HT1080 (cell line): ENCODE results near the gene RNF222. TPM values are rescaled to one million over a fixed set of nuclear protein-coding genes. Genes with fewer than 3 reads are reported as not detected.
"Not testable (repeated sequence)": the region's sequence is repeated elsewhere in the genome, so short reads cannot be mapped to it uniquely, and the experiment has no call there.

ENCODE experiments used
- DNase-seq: peaks from one replicate; pipeline ENCODE4 v3.0.0-alpha.2; 2015; ENCODE audit warnings: low read depth
- total RNA-seq: library from RNA; depleted of rRNA; stranded (reverse); fragments of >200 nt; shearing (Covaris generic); gene quantifications from 2 replicates; pipeline ENCODE4 v1.2.3, GENCODE V29; 2014

Gene RNF222
- total RNA-seq, 1 experiment from 2014 or later: not detected

GRCh38 chr17:8412089-8412488 lies 14.5 kb upstream of the RNF222 start:
- DNase-seq: no peak

DNA sequence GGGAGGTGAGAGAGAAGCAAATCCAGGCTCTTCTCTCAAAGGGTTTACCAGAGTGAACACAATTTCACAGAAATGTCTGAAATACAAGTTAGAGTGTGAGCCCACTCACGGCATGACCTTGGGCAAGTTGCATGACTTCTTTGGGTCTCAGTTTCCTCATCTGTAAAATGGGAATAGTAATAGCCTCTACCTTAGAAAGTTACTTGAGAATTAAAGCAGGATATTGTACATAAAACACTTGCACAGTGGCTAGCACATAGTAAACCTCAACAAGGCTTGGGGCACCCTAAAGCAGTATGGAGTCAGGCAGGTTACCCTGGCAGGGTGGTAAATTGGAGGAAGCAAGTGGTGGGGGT lies 13.2 kb upstream of the RNF222 start:
- DNase-seq: no peak

GRCh38 chr17:8409966-8410882 lies 12.6 kb upstream of the RNF222 start:
- peak; percentile 81 for DNase-seq

GRCh38 chr17:8408371-8408770 lies 10.7 kb upstream of the RNF222 start:
- peak; percentile 34 for DNase-seq

DNA sequence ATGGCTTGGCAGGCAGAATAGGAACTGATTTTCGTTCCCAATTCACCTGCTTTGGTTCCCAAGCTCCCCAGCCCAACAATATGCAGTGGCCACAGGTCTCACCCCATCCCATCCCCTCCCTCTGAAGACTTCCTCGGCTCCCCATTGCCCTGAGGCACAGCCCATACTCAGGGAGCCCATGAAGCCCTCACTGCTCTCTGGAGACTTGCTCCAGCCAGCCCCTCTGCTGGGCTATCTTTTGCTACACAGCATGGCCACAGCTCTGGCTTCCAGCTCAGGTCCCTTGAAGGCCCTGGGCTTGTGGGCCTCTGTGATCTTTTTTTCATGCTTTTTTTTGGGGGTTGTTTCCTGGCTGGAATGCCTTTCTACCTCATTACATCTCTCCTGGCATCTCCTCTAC lies 8.5 kb upstream of the RNF222 start:
- DNase-seq: no peak

DNA sequence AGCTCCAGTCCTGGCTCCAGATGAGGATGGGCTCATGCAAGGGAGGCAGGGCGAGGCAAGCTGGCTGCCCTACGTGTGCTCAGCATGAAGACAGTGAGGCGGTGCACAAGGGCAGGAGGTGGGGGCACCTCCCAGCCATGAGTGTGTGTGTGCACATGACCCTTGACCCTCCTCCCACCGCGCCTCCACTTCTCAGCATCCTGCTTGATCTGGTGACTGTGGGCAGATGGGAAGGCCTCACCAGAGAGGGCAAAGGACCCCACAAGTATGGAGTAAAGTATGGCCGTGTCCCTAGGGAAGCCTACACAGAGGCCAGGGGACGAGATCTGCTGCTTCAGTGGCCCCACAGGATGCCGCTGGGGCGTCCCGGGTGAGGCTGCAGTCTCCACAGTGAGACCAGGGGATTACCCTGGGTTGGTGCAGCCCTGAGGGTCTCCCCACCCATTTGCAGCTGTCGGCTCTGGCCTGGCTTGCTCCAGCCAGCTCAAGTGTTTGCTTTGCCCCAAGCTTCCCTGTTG lies 7.9 kb upstream of the RNF222 start:
- DNase-seq: no peak

DNA sequence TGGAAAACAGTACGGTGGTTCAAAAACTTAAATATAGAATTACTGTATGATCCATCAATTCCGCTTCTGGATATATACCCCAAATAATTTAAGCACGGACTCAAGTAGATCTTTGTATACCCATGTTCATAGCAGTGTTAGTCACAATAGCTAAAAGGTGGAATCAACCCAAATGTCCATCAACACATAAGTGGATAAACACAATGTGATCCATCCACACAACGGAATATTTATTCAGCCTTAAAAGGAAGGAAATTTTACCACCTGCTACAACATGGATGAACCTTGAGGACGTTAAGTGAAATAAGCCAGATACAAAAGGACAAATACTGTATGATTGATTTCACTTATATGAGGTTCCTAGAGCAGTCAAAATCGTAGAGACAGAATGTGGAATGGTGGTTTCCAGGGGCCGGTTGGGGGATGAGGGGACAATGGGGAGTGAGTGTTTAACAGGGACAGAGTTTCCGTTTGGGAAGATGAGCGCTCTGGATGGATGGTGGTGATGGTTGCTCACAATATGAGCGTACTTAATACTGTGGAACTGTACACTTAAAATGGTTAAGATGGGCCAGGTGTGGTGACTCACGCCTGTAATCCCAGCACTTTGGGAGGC lies 5.4 kb upstream of the RNF222 start:
- DNase-seq: no peak

DNA sequence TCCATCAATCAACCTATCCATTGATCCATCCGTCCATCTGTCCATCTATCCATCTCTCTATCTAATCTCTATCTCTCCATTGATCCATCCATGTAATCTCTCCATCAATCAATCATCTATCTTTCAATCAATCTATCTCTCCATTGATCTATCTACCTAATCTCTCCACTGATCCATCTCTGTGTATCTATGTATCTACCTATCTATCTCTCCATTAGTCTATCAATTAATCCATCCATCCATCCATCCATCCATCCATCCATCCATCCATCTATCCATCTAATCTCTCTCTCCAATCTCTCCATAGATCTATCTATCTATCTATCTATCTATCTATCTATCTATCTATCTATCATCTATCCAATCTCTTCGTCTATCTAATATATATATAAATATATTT lies 3.5 kb upstream of the RNF222 start:
- DNase-seq: no peak

- DNase-seq: no peak
Measured at GRCh38 chr17:8398980-8399379, 1.4 kb upstream of the RNF222 start.

- not testable (repeated sequence) for DNase-seq
Measured at GRCh38 chr17:8394497-8394896, 3.1 kb downstream of the RNF222 start.

GRCh38 chr17:8393470-8394231 lies 4.0 kb downstream of the RNF222 start:
- peak; percentile 27 for DNase-seq

DNA sequence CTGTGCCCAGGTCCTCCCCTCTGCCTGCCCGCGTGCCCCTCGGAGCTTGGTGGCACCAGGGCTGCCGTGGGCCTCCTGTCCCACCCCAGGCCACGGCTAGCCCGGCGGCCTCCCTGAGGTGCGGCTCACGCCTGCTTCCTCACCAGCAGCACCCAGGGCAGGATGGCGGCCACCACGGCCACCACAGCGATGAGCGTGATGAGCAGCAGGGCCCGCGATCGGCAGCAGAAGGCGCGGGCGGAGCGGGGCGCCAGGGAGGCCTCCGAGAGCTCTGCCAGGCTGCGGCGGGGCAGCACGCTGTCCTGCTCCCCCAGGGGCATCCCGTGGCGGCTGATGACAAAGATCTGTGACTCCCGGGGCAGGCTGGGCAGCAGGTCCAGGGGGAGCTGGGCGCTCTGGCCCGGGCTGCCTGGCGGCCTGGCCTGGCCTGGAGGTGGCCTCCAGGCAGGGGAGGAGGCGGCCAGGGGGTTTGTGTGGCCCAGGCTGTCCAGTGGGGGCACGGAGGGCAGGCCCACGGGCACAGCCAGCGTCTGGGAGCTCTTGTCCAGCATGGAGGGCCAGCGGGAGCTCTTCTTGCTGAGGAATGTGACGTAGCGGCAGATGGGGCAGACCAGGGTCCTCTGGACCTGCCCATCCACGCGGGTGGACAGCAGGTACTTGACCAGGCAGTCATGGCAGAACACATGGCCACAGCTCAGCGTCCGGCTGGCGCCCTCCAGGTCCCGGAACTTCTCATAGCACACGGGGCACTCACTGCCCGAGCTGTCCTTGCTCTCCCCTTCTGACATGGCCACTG lies 4.8 kb downstream of the RNF222 start:
- no peak for DNase-seq

- DNase-seq: no peak
Measured at GRCh38 chr17:8392274-8392673, 5.4 kb downstream of the RNF222 start.

DNA sequence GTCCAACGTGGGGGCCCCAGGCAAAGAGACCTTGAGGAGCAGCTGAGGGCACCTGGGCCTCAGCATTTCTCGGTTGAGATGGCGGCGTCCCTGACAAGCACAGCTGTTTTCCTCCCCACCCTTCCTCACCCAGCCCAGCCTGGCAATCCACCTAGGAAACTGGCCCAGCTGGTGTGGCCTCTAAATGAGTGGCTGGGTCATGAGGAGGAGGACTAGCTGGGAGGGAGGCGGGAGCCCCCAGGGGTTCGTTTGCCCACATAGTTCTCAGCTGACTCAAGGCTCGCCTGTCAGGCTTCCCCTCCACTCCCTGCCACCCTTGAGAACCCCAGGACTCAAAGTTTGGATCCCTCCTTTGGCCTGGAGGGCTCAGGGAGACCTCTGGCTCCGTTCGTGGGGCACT lies 5.9 kb downstream of the RNF222 start:
- DNase-seq: peak; percentile 30

DNA sequence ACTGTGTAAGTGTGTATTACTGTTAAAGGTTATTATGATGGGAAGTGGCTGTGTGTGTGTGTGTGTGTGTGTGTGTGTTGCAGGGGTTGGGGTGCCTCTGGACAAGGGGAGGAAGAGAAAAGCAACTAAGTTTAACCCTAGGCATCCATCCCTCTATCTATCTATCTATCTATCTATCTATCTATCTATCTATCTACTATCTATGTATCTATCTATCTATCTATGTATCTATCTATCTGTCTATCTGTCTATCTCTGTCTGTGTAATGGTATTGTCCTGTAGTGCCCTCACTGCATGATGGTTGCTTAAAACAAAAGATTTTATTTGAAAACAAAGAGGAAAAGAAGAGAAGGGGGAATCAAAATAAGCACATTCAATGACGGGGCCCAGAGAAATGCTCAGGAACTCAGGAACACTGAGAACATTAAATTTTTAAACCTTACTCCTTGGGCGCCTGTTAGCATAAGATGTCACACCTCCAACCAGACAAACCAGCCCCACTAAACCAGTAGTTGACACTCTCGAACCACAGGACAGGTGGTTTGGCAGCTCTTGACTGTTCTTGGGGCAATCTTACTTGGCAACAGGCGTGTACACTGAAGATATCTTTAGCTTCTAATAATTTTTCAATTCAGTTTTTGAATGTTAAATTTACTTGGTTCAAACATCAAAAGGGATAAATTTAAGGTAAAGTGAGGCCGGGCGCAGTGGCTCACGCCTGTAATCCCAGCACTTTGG lies 9.5 kb downstream of the RNF222 start:
- DNase-seq: no peak

DNA sequence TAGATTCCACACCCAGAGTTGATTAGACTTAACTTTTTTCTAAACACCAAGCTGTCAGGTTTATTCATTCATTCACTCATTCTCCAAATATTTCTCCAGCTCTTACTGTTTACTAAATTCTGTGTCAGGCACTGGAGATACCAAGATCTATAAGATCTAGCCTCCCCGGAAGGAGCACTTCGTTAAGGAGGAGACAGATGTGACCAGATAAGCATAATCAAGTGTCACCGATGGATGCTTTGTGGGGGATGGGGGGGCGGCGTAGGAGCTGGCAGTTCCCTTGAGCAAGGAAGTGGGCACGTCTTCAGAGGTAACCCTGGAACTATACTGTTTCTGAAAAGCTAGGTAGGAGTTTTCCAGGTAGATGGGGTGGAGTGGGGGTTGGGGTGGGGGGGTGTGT lies 10.8 kb downstream of the RNF222 start:
- no peak for DNase-seq

DNA sequence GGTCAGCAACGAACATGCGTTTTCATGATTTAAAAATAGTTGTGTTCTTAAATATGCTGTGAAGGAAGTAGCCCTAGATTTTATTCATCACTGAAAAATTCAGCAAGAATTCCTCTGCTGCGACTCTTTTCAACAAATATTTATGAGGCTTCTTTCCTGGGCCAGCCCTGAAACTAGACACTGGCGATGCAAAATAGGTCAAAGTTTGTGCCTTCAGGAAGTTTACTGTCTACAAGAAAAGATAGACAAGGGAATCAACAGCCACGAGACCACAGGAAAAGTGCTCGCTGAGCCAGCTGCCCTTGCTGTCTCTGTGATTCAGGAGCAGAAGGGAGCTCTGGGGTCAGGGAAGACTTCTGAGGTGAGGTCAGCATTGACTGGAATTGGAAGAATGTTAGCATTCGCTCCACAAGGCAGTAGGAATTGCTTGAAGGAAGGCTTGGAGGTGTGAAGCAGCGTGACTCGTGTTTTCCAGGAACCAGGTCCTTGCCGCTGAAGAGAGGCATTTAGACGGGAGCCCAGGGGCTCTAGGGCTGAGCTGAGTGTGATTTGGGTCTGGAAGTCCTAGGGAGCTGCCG lies 12.7 kb downstream of the RNF222 start:
- DNase-seq: peak; percentile 79

GRCh38 chr17:8383143-8383822 lies 14.3 kb downstream of the RNF222 start, which contains the start of gene RPL26:
TSS of gene RPL26 (minus strand) at chr17:8383193. CDS start at chr17:8382310, 883 bp downstream.
- peak; percentile 98 for DNase-seq

DNA sequence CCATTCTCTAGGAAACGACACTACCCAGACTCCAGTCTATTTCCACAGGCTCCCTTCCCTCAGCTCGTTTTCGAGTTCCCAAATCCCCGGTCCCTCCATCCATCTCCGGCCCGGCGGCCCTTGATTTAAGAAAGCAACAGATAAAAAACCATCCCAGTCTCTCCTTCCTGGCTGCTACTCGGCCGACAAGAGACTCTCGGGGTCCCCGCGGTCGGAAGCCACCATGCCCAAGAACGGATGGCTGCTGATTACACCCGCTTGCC lies 14.8 kb downstream of the RNF222 start:
- DNase-seq: no peak
